GM18520 (cell line): ENCODE data around the gene HSPD1.
"Not testable (repeated sequence)": the region's sequence is repeated elsewhere in the genome, so short reads cannot be mapped to it uniquely, and the experiment has no call there.

Experiments
- ATAC-seq: cut with Tn5 transposase; IDR thresholded peaks from one replicate; pipeline ENCODE4 v1.9.1; 2021; ENCODE audit not compliant: unreplicated experiment

HSPD1 gene

DNA sequence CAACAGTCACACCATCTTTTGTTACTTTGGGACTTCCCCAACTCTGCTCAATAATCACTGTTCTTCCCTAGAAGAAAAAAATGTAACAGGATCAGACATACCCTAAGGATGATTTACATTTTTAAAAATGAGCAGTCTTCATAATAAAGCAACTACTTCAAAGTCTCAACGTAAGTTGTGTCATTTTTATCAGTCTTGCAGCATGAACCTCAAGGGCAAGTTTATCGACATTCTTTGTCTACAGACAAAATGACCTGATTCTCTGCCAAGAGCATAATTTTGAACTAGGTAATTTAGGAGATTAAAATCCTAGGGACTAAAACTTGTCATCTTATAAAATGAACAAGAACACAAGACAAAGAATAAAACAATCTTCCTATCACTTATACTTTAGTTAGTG, 2.3 kb downstream of the HSPD1 start:
- no peak for ATAC-seq

DNA sequence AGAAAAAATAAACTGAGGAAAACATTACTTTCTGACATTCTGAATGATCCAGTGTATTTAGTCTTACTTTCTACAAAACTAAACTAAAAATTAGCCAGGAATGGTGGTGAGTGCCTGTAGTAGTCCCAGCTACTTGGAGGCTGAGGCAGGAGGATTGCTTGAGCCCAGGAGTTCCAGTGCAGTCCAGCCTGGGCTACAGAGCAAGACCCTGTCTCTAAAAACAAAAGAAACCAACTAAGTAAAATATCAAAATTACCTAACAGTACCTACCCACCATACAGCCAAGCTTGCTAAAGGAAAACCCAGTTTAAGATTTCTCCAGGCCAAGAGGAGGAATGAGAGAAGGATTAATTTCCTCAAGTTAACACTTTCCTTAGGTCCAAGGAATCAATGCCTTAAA, 2.9 kb downstream of the HSPD1 start:
- no peak for ATAC-seq

DNA sequence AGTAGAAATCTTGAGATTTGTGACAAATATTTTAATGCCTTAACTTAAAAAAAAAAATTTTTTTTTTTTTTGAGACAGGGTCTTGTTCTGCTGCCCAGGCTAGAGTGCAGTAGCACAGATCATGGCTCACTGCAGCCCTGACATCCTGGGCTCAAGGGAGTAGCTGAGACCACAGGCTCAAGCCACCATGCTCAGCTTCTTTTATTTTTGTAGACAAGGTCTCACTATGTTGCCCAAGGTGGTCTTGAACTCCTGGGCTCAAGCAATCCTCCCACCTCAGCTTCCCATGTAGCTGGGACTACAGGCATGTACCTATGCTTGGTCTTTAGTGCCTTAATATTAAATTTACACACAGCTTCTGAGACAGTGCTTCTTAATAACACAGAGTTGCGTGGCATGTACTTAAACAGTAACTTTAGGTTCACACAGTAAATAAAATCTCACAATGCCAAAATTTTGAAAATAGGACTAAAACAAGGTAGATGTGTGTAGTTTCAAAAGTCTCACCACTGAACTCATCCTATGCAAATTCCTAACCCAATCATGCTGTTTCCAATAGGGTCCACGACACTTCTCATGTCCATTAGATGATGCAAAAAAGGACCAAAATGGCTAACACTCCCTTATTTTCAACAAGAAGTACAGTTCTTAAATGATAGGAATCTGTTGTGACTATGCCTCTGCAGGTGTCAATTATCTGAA, 4.1 kb downstream of the HSPD1 start:
- no peak for ATAC-seq

DNA sequence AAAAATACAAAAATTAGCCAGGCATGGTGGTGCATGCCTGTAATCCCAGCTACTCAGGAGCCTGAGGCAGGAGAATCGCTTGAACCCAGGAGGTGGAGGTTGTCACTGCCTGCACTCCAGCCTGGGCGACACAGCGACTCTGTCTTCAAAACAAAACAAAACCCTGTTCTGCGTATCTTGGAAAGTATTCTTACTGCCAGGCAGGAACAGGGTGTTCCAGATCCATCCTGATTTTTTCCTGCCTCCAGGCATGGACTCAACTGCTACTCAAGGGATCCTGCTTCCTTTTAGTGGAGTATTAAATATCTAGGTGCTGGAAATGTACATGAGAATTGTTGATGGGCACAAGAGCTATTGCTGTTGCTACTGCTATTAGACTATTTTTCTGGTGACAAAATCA, 12.3 kb downstream of the HSPD1 start:
- ATAC-seq = no peak

DNA sequence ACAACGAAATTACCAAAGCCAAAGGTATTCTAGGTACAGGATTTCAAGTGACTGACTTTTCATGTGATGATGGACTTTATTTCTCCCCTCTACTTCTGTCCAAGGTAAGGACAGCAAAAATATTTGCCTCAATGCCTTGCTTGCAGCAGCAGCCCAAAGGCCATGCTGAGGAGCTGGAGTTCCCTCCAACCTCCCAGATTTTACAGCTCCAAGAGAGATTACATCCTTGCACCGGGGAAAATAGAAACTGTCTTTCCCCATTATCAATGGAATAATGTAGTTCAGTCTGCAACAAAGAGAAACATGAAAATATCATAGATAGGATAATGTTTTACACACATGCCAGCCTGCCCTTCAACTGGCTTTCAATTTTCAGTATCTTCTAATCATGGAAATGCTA, 13.5 kb downstream of the HSPD1 start:
- ATAC-seq = no peak

DNA sequence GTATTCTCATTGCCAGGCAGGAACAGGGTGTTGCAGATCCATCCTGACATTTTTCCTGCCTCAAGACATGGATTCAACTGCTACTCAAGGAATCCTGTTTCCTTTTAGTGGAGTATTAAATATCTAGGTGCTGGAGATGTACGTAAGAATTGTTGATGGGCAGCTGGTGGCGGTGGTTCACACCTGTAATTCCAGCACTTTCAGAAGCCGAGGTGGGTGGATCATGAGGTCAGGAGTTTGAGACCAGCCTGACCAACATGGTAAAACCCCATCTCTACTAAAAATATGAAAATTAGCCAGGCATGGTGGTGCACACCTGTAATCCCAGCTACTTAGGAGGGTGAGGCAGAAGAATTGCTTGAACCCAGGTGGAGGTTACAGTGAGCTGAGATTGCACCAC, 15.4 kb downstream of the HSPD1 start:
- not testable (repeated sequence) for ATAC-seq

DNA sequence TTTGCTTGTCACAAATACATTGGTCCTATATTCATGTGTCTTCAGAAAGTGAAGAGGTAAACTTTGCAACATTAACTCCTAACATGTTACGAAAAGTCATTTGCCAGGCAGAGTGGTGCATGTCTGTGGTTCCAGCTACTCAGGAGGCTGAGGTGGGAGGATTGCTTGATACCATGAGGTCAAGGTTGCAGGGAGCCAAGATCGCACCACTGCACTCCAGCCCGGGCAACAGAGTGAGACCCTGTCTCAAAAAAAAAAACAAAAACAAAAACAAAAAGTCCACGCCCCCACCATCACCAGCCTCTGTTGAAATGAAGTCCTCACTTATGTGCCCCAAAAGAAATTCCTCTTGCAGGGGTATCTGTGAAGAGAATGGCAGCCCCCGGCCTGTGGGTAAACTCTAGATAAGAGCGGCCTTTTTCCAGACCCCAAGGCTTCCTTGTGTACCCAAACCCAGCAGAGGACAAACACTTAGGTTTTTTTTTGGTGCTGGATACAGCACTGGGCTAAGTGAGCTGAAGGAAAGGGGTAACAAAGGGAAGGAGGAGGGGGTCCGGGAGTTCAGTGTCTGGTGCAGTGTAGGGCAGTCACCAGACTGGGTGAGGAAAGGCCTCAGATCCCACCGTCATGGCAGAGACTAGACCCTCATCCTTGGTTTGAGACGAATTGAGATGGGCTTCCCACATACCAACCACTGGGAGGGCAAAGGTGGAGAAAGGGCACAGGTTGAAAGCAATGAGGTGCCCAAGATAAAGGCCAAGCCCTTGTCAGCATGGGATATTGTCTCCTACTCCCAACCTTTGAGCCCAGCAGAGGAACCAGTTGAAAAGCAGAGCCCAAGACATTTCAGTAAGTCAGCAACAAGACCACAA, 19.2 kb downstream of the HSPD1 start:
- no peak for ATAC-seq

DNA sequence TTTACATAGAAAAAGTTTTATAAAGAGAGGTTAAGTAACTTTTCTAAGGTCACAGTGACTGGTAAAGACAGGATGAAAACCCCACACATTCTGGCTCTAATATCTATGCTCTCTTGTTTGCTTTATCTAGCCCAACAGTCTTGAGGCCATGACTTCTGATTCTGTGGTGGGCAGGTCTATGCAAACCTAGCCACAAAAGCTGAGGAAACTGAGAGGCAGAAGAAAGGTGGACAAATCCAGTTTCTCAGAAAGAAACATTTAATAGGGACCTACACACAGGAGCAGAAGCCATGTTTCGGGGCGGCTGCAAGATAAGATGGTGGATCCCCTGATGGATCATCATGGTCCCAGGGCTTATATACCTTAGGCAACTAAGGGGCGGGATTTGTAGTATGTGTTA, 21.8 kb downstream of the HSPD1 start:
- no peak for ATAC-seq

DNA sequence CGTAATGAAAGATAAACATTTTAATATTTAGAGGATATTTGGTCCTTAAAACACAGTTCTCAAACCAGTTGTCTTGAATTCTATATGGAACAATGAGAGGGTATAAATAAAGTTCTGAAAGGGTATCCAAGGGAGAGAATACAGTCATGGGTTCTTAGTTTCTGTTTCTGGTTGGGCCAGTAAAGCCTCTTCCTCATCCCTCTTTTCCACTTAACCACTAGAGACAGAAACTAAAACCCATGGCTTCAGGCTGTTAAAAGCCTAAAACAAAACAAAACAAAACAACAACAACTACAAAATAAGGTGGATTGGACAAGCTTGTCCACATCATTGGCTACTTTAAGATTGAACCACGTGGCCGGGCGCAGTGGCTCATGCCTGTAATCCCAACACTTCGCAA, 27.5 kb downstream of the HSPD1 start:
- no peak for ATAC-seq

DNA sequence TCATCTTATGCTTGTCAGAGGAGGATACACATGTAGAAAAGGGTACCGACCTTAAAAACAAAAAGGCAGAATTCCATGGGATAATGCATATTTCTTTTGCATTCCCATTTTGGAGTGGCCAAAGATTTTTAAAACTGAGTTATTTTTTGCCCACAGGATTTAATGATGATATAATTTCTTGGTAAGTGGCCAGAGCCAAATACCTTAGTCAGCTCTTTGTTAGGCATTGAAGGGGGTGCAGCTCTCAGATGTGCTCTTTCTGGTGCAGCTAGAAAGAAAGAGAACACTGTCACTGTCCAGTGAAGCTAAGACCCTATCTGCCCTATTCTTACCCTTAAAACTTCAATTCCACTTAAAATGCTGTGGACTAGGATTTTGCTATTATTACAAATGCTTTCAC, 35.5 kb downstream of the HSPD1 start:
- no peak for ATAC-seq

DNA sequence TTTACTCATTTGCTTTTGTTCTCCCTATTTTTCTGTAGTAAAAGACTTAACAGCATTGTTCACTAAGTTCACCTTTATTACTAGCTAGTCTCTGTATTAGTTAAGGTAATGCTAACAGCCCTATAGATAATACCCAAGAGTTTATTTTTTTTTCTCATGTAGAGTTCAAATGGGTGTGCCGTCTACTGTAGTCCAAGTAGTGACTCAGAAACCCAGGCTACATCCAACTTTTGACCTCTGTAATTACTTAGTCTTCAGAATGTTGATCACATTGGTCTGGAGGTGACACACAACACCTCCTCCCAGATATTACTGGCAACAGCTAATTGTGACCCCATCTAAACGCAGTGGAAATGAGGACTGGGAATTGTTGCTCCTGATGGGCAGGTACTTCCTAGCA, 38.6 kb downstream of the HSPD1 start:
- ATAC-seq = no peak

DNA sequence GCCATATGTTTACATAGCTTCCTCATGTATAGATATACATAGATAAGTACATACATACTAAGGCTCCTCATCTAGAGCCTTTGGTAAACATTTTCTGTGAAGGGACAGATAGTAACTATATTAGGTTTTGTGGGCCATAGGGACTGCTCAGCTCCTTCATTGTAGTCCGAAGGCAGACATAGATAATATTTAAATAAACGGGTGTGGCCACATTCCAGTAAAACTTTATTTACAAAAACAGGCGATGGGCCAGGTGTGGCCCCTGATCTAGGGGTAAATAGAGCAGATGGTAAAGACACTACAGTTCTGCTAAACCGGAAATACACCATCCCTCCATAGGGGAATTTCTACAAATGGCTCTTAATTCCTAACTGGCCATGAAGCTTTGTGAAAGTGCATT, 39.0 kb downstream of the HSPD1 start:
- no peak for ATAC-seq

DNA sequence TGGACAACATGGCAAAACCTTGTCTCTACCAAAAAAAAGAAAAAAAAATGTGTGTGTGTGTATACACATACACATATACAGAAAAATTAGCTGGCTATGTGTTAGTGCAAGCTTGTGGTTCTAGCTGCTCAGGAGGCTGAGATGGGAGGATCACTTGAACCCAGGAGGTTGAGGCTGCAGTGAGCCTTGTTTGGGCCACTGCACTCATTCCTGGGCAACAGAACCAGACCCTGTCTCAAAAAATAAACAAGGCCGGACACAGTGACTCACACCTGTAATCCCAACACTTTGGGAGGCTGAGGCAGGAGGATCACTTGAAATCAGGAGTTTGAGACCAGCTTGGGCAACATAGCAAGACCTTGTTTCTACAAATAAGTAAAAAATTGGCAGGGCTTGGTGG, 44.2 kb downstream of the HSPD1 start:
- ATAC-seq = no peak

DNA sequence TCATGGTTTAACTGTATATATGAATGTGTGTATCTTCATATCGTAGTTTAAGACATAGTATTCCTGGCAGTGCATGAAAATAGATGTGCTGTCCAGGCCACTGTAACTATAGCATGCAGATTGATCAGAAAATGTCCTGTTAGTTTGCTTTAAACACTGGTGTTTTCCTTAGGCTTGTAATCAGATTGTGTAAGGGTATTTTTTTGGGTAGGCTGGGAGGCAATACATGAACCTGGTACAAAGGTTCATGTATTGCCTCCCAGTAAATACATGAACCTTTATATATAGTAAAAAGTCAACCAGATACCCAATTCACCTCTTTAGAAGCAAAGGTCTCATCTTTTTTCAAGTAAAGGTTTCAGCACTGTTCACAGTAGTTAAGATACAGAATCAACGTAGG, 44.7 kb downstream of the HSPD1 start:
- no peak for ATAC-seq

DNA sequence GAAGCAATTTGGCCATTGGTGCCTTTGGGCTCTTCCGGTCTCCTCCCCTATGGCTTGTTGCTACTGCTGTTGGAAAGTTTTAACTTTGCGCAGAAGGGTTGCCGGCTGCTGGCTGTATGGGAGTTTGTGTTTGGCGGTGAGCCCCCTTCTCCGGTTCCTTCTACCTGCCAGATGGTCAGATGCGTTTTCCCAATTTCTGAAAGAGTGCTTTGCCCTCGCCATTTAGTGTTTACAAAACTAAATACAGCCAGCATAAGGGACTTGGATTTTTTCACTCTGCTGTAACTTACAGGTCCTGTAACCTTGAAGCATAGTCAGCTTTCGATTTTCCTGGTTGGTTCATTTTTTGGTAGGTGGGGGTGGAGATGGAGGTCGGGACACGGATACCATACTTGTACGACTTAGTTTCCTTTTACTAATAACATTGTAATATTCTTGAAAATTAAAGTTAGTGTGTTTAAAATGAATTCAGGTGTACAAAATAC, 45.7 kb downstream of the HSPD1 start:
- ATAC-seq = peak; percentile 13

DNA sequence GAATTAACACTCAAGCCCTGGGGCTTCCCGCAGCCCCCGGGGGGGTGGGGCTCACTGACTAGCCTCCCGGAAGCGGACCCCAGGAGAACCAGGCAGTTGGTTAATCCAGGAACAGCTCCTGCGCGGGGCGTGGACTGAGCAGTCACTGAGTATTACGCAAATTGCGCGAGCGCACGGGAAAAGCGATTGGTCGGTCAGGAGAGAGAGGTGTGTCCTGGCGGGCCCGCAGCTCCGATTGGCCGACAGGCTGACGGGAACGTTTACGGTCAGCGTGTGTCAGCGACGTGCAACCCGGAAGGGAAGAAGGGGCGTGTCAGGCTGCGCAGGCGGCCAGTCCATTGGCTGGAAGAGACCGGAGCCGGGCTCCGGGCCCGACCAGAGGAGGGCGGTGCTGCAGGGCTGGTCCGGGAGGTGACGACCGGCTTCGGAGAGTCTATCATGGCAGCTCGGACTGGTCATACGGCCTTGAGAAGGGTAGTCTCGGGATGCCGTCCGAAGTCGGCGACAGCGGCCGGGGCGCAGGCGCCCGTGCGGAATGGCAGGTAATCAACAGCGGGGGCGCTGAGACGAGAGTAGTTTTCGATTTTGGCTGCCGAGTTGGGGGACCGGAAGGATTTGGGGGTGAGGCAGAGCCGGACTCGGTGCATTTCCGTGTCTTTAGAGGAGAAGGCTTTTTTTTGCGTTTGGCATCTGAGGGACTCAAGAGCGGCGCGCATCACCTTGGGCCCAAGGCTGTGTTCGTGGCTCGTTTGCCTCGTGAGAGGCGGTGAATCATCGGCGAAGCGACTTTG, 46.3 kb downstream of the HSPD1 start, which contains the start of gene COQ10B:
Gene COQ10B (plus strand): TSS at position 430 of the 791 bp plus-strand sequence. CDS start 9 bp downstream, at position 439.
- ATAC-seq = peak; percentile 94

DNA sequence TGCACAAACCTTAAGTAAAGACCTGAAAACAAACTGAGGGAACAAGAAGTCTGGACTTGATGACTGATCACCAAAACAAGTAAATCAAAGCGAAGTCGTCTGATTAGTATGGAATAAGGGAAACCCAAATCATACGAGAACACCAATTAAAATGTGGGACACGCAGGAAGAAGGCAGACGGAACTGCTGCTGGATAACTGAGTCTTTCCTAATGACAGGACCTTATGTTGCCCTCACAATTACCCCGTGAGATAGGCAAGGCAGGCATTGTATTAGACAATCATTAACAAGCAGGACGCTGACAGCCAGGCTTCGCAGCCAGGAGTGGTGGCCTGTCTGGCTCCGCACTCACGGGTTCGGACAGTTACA, 46.9 kb downstream of the HSPD1 start:
- no peak for ATAC-seq

DNA sequence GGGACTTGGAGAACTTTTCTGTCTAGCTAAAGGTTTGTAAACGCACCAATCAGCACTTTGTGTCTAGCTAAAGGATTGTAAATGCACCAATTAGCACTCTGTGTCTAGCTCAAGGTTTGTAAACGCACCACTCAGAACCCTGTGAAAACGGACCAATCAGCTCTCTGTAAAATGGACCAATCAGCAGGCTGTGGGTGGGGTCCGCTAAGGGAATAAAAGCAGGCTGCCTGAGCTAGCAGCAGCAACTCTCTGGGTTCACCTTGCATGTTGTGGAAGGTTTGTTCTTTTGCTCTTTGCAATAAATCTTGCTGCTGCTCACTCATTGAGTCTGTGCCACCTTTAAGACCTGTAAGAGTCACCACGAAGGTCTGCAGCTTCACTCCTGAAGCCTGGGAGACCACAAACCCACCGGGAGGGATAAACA, 48.7 kb downstream of the HSPD1 start:
- ATAC-seq = not testable (repeated sequence)

DNA sequence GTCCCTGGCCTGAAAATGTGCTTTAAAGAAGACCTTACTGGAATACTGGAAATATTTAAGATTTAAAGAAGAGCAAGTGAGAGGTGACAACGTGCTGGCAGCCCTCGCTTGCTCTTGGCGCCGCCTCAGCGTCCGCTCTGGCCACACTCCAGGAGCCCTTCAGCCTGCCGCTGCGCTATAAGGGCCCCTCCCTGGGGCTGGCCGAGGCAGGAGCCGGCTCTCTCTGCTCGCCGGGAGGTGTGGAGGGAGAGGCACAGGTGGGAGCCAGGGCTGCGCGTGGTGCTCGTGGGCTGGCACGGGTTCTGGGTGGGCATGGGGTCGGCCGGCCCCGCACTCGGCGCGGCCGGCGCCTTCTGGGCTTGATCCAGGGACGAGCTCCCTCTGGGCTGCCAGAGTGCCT, 49.2 kb downstream of the HSPD1 start:
- no peak for ATAC-seq

DNA sequence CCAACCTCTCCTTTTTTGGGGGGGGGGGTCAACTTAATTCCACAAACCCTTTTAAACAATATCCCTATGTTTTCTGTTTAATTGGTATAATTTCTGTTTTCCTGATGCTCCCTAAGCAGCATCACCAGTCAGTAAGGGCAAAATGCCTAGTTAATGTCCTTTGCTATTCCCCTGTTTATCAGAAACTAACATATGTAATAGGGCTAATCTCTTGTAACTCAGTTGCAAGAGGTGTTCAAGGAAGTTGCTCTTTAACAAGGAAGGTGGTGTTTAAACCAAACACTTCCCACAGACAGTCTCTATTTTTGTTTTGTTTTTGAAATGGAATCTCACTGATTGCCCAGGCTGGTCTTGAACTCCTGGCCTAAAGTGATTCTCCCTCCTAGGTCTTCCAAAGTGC, 52.8 kb downstream of the HSPD1 start:
- ATAC-seq = no peak

DNA sequence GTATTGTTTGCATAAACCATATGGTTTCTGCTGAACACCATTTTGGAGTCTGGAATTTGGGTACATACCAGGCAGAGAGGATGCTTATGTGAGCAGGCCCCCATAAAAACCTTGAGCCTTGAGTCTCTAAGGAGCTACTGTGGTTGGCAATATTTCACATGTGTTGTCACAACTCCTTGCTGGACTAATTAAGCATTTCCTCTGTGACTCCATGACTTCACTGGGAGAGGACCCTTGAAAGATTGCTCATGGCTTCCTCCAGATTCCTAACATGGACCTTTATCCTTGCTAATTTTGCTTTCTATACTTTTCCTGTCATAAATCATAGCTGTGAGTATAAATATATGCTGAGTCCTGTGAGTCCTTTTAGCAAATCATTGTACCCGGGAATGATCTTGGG, 53.9 kb downstream of the HSPD1 start:
- no peak for ATAC-seq
